ENCODE data around the gene LONP1.
"Not testable (repeated sequence)": the region's sequence is repeated elsewhere in the genome, so short reads cannot be mapped to it uniquely, and the experiment has no call there.

The LONP1 gene, protein sequence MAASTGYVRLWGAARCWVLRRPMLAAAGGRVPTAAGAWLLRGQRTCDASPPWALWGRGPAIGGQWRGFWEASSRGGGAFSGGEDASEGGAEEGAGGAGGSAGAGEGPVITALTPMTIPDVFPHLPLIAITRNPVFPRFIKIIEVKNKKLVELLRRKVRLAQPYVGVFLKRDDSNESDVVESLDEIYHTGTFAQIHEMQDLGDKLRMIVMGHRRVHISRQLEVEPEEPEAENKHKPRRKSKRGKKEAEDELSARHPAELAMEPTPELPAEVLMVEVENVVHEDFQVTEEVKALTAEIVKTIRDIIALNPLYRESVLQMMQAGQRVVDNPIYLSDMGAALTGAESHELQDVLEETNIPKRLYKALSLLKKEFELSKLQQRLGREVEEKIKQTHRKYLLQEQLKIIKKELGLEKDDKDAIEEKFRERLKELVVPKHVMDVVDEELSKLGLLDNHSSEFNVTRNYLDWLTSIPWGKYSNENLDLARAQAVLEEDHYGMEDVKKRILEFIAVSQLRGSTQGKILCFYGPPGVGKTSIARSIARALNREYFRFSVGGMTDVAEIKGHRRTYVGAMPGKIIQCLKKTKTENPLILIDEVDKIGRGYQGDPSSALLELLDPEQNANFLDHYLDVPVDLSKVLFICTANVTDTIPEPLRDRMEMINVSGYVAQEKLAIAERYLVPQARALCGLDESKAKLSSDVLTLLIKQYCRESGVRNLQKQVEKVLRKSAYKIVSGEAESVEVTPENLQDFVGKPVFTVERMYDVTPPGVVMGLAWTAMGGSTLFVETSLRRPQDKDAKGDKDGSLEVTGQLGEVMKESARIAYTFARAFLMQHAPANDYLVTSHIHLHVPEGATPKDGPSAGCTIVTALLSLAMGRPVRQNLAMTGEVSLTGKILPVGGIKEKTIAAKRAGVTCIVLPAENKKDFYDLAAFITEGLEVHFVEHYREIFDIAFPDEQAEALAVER

DNA sequence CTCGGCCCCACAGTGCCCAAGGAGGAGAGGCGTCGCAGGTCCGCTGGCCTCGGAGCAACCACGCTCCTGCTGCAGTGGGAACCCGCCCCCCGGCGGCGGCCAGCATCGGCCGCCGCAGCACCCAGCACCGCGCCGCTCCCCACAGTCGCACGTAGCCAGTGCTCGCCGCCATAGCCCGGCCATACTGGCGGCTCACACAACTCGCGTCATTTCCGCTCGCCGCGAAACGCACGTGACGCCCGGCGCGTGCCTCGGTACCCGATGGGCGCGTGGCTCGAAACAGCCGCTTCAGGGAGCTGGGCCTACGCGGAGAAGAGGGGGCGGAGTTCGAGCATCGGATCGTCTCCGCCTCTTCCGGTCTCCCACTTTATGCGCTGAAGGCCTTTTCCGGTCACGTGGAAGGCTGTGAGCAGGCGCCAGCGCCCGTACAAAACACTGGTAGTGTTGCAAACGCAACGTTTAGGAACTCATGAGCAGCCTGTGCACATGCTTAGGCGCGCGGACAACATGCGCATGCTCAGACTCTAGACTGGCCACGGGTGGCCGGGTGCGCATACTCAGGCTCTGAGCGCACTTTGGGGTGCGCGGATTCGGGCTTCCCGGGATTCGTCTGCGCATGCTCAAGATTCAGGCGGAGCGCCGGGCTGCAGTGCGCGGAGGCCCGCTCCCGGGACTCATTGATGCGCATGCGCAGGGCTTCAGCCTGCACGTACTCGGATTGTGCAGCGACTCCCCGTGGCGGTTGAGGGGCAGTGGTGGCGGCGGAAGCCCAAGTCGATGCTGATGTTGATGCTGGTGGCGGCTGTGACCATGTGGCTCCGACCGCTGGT lies at the start of gene LONP1, which contains the start of gene CATSPERD:
LONP1 (minus strand) TSS at position 186 of the 830 bp plus-strand sequence; CDS start at position 172, 14 bp downstream.
CATSPERD (plus strand) TSS at position 677 of the 830 bp plus-strand sequence; CDS start at position 778, 101 bp downstream.
- peak; percentile 97 for DNase-seq

DNA sequence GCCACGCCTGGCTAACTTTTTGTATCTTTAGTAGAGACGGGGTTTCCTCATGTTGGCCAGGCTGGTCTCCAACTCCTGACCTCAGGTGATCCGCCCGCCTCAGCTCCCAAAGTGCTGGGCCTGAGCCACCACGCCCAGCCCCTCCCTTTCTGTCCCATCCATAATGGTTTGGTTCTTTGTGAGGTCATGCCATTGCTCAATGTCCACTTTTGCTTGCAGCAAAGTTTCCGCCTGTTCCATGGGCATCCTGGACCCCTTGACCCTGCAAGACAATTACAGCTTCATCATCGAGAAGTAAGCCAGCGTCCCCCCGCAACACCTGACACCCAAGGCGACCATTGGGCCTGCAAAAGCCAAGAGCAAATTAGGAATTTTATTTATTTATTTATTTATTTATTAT lies 48.0 kb upstream of the LONP1 start:
- no peak for DNase-seq

DNA sequence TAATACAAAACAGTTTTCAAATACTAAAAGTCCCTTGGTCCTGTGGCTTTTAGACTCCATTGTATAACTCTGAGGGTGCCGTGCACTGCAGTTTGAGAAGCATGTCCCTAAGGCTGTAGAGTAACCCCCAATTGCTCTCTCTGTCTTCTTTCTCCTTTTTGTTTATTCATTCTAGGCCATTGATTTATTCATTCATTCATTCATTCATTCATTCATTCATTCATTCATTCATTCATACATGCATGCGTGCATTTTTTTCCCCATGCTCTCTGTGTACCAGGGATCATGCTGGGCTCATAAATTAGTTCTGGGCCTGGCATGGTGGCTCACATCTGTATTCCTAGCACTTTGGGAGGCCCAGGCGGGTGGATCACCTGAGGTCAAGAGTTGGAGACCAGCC lies 45.3 kb upstream of the LONP1 start:
- DNase-seq = no peak

DNA sequence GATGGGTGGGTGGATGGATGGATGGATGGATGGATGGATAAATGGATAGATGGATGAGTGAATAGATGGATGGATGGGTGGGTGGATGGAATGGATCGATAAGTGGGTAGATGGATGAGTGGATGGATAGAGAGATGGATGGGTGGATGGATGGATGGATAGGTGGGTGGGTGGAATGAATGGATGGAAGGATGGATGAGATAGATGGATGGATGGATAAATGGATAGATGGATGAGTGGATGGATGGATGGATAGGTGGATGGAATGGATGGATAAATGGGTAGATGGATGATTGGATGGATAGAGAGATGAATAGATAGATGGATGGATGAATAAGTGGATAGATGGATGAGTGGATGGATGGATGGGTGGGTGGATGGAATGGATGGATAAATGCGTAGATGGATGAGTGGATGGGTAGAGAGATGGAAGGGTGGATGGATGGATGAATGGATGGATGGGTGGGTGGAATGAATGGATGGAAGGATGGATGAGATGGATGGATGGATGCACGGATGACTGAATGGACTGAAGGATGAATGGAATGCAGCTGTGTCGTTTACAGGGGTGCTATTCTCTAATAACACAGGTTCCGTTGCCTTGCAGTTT lies 42.8 kb upstream of the LONP1 start:
- no peak for DNase-seq

DNA sequence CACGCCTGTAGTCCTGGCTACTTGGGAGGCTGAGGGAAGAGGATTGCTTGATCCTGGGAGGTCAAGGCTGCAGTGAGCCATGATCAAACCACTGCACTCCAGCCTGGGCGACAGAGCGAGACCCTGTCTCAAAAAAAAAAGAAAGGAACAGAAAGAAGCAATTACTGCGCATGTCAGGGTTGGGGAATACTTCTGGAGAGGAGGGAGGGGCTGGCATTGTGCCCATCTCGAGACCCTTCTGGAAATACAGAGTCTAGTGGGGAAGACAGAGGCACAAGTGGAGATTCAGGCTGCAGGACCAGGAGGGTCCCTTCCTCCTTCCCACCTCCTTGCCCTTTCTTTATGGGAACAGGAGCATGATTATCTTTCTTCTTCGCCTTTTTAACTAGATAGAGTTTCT lies 33.8 kb upstream of the LONP1 start:
- DNase-seq = no peak

DNA sequence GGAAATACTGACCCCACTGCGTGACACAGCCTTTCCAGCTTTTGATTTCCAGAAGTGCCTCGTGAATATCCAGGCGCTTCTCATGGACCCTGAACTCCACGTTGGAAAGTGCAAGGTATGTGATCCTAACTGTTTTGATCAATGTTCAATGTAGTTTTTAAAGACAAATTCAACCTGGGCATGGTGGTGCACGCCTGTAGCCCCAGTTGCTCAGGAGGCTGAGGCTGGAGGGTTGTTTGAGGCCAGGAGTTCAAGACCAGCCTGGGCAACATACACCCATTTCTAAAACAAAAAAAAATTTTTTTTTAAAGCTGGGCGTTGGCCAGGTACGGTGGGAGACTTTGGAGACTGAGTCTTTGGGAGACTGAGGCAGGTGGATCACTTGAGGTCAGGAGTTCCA lies 31.8 kb upstream of the LONP1 start:
- DNase-seq = no peak

DNA sequence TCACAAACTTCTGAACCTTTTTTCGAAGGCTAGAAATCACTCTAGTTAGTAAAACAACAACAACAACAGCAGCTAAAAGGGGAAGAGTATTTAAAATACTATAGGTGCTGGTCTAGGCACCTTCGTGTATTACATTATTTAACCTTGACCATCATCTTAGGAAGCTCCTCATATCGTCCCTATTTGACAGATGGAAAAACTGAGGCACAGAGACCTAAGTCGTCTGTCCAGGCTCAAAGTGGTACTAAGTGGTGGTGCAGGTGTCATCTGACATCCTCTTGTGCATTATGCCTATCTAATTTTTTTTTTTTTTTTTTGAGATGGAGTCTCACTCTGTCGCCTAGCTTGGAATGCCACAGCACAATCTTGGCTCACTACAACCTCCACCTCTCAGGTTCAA lies 29.6 kb upstream of the LONP1 start:
- no peak for DNase-seq

DNA sequence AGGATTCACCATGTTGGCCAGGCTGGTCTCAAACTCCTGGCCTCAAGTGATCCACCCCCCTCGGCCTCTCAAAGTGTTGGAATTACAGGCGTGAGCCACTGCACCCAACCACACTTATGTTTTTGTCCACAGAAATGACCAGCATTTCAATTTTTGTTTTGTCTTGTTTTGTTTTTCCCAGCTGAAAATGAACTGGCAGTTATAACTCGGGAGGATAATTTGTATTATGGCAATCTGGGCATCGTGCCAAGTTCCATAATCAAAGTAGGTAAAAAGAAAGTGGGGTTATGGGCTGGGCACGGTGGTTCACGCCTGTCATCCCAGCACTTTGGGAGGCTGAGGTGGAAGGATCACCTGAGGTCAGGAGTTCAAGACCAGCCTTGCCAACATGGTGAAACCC lies 29.0 kb upstream of the LONP1 start:
- not testable (repeated sequence) for DNase-seq

DNA sequence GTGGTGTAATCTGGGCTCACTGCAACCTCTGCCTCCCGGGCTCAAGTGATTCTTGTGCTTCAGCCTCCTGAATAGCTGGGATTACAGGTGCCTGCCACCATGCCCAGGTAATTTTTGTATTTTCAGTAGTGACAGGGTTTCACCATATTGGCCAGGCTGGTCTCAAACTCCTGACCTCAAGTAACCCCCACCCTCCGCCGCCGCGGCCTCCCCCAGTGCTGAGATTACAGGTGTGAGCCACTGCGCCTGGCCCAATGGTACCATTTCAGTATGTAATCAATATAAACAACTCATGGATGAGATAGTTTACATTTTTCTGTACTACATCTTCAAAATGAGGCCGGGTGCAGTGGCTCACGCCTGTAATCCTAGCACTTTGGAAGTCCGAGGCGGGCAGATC lies 25.1 kb upstream of the LONP1 start:
- not testable (repeated sequence) for DNase-seq

DNA sequence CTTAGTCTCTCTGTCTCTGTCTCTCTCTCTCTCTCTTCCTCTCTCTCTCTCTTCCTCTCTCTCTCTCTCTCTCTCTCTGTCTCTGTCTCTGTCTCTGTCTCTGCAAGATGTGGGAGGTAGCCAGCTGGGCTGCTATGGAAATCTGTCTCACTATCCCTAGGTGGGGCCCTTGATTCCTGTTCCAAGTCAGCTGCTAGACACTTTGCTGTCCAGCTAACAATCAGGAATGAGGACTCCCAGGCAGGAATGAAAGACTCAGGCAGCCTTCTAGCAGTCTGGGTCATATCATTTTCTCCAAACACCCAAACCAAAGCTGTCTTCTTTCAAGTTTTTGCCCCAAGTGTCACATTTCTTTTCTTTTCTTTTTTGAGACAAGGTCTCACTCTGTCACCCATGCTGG lies 23.7 kb upstream of the LONP1 start:
- DNase-seq = no peak

DNA sequence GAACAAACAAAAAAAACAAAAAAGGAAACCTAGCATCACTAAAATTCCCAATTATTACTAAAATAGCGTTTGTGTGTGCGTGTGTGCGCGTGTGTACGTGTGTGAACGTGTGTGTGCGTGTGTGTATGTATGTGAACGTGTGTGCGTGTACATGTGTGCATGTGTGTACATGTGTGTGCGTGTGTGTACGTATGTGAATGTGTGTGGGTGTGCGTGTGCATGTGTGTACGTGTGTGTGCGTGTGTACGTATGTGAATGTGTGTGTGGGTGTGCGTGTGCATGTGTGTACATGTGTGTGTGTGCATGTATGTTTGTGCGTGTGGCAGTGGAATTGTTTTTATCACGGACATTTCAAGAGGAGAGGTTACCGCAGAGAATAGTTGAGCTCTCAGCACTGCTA lies 22.1 kb upstream of the LONP1 start:
- no peak for DNase-seq

DNA sequence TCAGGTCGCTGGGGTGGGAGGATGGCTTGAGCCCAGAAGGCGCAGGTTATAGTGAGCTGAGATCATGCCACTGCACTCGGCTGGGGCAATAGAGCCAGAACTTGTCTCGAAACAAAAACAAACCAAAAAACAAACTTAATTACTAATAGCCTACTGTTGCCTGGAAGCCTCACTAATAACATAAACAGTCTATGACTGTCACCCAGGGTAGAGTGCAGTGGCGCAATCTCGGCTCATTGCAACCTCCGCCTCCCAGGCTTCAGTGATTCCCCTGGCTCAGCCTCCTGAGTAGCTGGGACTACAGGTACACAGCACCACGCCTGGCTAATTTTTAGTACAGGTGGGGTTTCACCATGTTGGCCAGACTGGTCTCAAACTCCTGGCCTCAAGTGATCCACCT lies 18.5 kb upstream of the LONP1 start:
- no peak for DNase-seq

DNA sequence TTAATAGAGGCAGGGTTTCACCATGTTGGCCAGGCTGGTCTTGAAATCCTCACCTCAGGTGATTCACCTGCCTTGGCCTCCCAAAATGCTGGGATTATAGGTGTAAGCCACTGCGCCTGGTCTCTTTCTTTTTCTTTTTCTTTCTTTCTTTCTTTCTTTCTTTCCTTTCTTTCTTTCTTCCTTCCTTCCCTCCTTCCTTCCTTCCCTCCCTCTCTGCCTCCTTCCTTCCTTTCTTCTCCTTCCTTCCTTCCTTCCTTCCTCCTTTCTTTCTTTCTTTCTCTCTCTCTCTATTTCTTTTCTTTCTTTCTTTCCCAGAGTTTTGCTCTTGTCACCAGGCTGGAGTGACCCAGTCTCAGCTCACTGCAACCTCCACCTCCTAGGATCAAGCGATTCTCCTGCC lies 13.2 kb upstream of the LONP1 start:
- not testable (repeated sequence) for DNase-seq

DNA sequence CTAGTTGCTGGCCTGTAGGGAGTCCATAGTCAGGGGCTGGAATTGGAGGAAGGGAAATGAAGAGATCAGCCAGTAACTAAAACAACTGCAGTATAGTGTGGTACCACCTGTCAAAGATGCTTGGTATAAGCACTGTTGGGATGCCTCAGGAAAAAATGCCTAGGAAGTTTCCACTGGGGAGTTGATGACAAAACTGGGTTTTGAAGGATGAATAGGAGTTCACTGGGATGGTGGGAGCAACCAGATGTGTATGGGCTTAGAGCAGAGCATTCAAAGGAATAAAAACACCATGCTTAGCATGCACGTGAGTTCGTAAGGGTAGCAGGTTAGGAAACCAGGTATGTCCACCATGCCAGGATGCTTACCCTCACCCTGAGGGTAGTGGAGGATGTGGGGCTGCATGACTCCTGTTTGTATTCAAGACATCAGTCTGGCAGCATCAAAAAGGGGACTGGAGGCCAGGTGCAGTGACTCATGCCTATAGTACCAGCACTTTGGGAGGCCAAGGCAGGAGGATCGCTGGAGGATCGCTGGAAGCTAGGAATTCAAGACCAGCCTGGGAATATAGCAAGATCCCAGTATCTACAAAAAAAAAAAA lies 7.6 kb upstream of the LONP1 start:
- DNase-seq = no peak

DNA sequence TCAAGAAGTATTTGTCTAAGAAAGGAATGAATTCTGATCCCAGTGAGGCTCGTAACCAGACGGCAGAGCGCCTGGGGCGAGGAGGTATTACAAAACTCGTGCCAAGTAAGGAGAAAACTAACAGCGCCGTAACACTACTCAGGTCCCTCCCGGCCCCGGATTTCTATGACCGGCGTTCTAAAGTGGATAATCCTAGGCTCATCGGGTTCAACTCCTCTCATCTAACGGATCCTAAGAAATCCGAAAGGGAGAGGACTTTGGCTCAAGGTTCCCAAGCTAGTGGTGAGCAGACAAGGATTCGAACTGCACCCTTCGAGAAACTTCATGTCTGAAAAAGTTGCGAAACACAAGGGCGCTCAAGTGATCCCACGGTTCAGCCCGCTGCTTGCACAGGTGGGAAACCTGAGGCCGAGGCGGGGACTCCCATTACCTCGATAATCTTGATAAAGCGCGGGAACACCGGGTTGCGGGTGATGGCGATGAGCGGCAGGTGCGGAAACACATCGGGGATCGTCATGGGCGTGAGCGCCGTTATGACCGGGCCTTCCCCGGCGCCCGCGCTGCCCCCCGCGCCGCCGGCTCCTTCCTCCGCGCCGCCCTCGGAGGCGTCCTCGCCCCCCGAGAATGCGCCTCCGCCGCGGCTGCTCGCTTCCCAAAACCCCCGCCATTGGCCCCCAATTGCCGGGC lies 529 bp downstream of the LONP1 start:
- DNase-seq = no peak

DNA sequence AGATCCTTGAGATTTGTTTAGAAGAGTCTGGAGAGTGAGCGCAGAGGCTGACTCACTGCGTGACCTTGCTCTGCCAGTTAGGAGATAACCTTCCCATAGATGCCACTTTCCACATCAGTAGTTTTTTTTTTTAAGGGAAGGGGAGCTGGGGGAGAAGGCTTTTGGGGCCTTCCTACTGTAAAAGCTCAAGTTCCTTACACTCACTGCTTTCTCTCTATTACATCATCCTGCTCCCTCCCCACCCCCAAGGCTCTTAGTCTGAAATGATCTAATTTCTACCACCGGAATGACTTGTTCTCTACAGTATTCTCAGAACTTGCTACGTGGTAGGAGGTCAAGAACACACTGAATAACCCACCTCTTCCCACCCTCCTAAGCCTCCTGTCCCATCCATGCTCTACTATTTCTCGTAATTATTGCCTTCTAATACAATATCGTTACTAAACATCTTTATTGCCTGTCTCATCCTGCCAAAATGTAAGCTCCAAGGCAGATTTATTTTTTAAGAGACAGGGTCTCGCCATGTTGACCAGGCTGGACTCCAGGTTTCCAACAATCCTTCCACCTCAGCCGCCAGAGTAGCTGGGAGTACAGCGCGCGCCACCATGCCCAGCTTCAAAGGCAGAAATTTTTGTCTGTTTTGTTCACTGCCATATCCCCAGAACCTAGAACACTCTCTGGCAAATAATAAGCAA lies 1.2 kb downstream of the LONP1 start:
- DNase-seq = no peak

DNA sequence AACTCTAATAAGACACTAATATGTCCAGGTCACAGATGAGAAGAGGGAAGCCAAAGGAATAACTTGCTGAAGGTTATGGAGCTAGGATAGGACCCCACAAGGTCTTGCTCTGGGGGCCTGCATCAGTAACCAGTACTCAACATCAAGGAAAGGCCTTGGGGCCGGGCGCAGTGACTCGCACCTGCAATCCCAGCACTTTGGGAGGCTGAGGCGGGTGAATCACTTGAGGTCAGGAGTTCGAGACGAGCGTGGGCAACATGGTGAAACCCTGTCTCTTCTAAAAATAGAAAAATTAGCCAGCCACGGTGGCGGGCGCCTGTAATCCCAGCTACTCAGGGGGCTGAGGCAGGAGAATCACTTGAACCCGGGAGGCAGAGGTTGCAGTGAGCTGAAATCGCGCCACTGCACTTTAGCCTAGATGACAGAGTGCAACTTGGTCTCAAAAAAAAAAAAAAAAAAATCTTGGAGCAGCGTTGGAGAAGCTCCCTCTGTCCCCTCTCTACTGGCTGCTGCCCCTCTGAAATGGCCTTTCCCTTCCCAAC lies 1.8 kb downstream of the LONP1 start:
- DNase-seq = no peak

DNA sequence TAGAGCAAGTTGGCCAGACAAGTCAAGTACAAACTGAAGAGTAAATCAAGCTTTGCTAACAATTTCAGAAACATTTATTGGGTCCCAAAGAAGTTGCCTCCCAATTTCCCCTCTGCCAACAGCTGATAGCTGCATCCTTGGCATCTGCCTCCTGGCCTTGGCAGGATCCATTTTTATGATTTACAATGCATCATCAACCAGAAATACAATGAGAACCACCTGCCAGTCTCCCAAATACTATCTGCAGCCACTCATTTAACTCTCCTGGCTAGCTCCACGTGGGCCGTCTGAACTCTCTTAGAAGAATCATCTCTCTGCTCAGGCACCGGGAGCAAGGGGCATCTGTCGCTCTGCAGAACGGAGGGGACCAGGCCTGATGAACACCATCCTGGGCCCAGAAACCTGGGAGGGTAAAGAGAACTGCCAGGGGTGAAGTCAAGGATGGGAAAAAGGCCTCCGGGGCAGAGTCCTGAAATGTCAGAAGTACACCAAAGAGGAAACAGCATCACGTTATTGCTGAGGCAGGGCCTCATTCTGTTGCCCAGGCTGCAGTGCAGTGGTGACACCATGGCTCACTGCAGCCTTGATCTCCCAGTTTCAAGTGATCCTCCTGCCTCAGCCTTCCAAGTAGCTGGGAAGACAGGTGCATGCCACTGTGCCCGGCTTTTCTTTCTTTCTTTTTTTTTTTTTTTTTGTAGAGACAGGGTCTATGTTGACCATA lies 2.6 kb downstream of the LONP1 start:
- no peak for DNase-seq

DNA sequence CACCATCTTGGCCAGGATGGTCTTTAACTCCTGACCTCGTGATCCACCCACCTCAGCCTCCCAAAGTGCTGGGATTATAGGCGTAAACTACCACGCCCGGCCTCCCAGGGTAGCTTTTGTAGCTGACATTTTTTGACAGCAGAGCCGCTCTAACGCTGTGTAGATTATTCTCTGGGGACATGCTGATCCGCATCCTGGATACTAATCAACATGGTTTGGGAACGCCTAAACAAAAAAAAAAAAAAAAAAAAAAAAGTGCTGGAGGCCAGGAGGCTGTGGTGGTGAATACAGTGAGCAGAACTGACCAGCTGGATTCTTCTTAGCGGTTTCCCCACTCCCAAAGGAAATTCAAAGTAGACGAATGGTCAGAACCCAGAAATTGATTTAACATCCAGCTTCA lies 5.1 kb downstream of the LONP1 start:
- no peak for DNase-seq

DNA sequence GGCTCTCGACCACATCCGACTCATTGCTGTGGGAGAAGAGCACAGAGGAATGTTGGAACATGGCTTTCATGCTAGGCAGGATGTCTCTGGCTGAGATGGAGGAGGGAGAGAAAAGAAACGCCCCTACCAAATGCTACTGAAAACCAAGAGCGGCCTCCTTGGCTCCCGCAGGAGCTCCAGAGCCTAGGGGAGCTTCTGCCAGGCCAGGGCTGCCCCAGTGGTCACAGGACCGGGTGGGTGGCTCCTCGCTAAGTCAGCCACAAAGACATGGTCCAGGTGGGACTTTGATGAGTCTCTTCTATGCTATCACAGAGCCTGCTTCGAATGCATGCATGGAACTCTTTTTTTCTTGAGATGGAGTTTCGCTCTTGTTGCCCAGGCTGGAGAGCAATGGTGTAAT lies 6.7 kb downstream of the LONP1 start:
- DNase-seq = no peak
